GM08714 (cell line): Measurements from ENCODE around the gene NAT8L.
"Not testable (repeated sequence)": the region's sequence is repeated elsewhere in the genome, so short reads cannot be mapped to it uniquely, and the experiment has no call there.

Experiments used
- H3K4me3 ChIP-seq: fragments of 200-500 bp; sonication (Bioruptor generic); 2 replicates; pipeline ENCODE4 v1.5.1; 2014; ENCODE audit warnings: mild to moderate bottlenecking, low read length, inconsistent platforms
- ZNF274 ChIP-seq: IDR thresholded peaks from 2 replicates; pipeline ENCODE4 v1.6.1; 2012; ENCODE audit warnings: mild to moderate bottlenecking, low read depth, low read length

Gene NAT8L

GRCh38 chr4:2059046-2059725 is at the start of gene NAT8L:
NAT8L (plus strand) TSS chr4:2059327; CDS start chr4:2059512, 185 bp downstream.
- no peak for TF ChIP-seq ZNF274
- H3K4me3 ChIP-seq, result no peak within 1 kb of the TSS; the same call in 1 of the 2 replicates

- TF ChIP-seq ZNF274, result no peak
- peak overlapping the region; percentile 96; the same call in 1 of the 2 replicates for H3K4me3 ChIP-seq
These were observed 49.4 kb upstream of the NAT8L start for GRCh38 chr4:2009651-2010233.

- TF ChIP-seq ZNF274, result no peak
- no peak overlapping the region for H3K4me3 ChIP-seq
These were observed 47.5 kb upstream of the NAT8L start for GRCh38 chr4:2011583-2011982.

- no peak overlapping the region for H3K4me3 ChIP-seq
- no peak for TF ChIP-seq ZNF274
These were observed 44.1 kb upstream of the NAT8L start for GRCh38 chr4:2015008-2015407.

- H3K4me3 ChIP-seq, result not testable (repeated sequence)
These were observed 37.6 kb upstream of the NAT8L start for GRCh38 chr4:2021358-2022018.

GRCh38 chr4:2024683-2025082 is 34.4 kb upstream of the NAT8L start:
- no peak overlapping the region for H3K4me3 ChIP-seq
- no peak for TF ChIP-seq ZNF274

- TF ChIP-seq ZNF274, result no peak
- no peak overlapping the region for H3K4me3 ChIP-seq
These were observed 33.3 kb upstream of the NAT8L start for GRCh38 chr4:2025817-2026216.

- H3K4me3 ChIP-seq, result not testable (repeated sequence)
These were observed 32.0 kb upstream of the NAT8L start for GRCh38 chr4:2027120-2027519.

- not testable (repeated sequence) for H3K4me3 ChIP-seq
These were observed 28.0 kb upstream of the NAT8L start for GRCh38 chr4:2031161-2031560.

GRCh38 chr4:2036327-2036726 is 22.8 kb upstream of the NAT8L start:
- no peak for TF ChIP-seq ZNF274
- H3K4me3 ChIP-seq, result no peak overlapping the region

GRCh38 chr4:2036866-2037265 is 22.3 kb upstream of the NAT8L start:
- H3K4me3 ChIP-seq, result no peak overlapping the region
- TF ChIP-seq ZNF274, result no peak

GRCh38 chr4:2040391-2041238 is 18.5 kb upstream of the NAT8L start:
- H3K4me3 ChIP-seq, result no peak overlapping the region
- no peak for TF ChIP-seq ZNF274

GRCh38 chr4:2041239-2042130 is 17.6 kb upstream of the NAT8L start:
- TF ChIP-seq ZNF274, result no peak
- peak overlapping the region; percentile 81 for H3K4me3 ChIP-seq

GRCh38 chr4:2042204-2042946 is 16.8 kb upstream of the NAT8L start:
- peak overlapping the region; percentile 81 for H3K4me3 ChIP-seq
- no peak for TF ChIP-seq ZNF274
